DMS79 treated with DMSO at 0.1 percent for 48 hours (cell line): Measurements from ENCODE around the gene CPVL.
A peak's percentile ranks its signal among the peaks of the same experiment; 100 is the strongest.

Experiments used
- DNase-seq: peaks from one replicate; lab custom pipeline; 2025; lab: John Stamatoyannopoulos, UW

The CPVL gene

GRCh38 chr7:29154076-29154475 is 7.7 kb upstream of the CPVL start:
- DNase-seq: no peak

GRCh38 chr7:29150856-29151255 is 4.5 kb upstream of the CPVL start:
- peak; percentile 11 for DNase-seq

GRCh38 chr7:29149036-29149435 is 2.7 kb upstream of the CPVL start:
- no peak for DNase-seq

- no peak for DNase-seq
Observed at GRCh38 chr7:29147821-29148220, 1.5 kb upstream of the CPVL start.

GRCh38 chr7:29146888-29147609 is 712 bp upstream of the CPVL start:
- DNase-seq: peak; percentile 39

- no peak for DNase-seq
Observed at GRCh38 chr7:29145553-29146056, 732 bp downstream of the CPVL start.

GRCh38 chr7:29143751-29144150 is 2.6 kb downstream of the CPVL start:
- no peak for DNase-seq

- DNase-seq: no peak
Observed at GRCh38 chr7:29142021-29142727, 4.2 kb downstream of the CPVL start.

- DNase-seq: no peak
Observed at GRCh38 chr7:29140873-29141468, 5.4 kb downstream of the CPVL start.

GRCh38 chr7:29139796-29140195 is 6.5 kb downstream of the CPVL start:
- DNase-seq: no peak

GRCh38 chr7:29139191-29139590 is 7.1 kb downstream of the CPVL start:
- no peak for DNase-seq

GRCh38 chr7:29138588-29138987 is 7.7 kb downstream of the CPVL start:
- DNase-seq: no peak

- no peak for DNase-seq
Observed at GRCh38 chr7:29135846-29136245, 10.5 kb downstream of the CPVL start.

GRCh38 chr7:29132980-29133379 is 13.4 kb downstream of the CPVL start:
- no peak for DNase-seq

- DNase-seq: no peak
Observed at GRCh38 chr7:29131678-29132077, 14.7 kb downstream of the CPVL start.

GRCh38 chr7:29130096-29130495 is 16.2 kb downstream of the CPVL start:
- DNase-seq: no peak

GRCh38 chr7:29127527-29127926 is 18.8 kb downstream of the CPVL start:
- no peak for DNase-seq

GRCh38 chr7:29126804-29127203 is 19.5 kb downstream of the CPVL start:
- DNase-seq: no peak

- no peak for DNase-seq
Observed at GRCh38 chr7:29123626-29124190, 22.6 kb downstream of the CPVL start.

GRCh38 chr7:29122759-29123158 is 23.6 kb downstream of the CPVL start:
- no peak for DNase-seq

- DNase-seq: no peak
Observed at GRCh38 chr7:29122081-29122480, 24.3 kb downstream of the CPVL start.

- DNase-seq: no peak
Observed at GRCh38 chr7:29120955-29121354, 25.4 kb downstream of the CPVL start.

- DNase-seq: no peak
Observed at GRCh38 chr7:29119538-29119937, 26.8 kb downstream of the CPVL start.
